GM21367 (cell line): ENCODE measurements around the gene APOL3.
"Not testable (repeated sequence)": the region's sequence is repeated elsewhere in the genome, so short reads cannot be mapped to it uniquely, and the experiment has no call there.

ENCODE experiments used
- ATAC-seq: cut with Tn5 transposase; IDR thresholded peaks from one replicate; pipeline ENCODE4 v1.9.1; 2021; ENCODE audit not compliant: unreplicated experiment

APOL3 gene

DNA sequence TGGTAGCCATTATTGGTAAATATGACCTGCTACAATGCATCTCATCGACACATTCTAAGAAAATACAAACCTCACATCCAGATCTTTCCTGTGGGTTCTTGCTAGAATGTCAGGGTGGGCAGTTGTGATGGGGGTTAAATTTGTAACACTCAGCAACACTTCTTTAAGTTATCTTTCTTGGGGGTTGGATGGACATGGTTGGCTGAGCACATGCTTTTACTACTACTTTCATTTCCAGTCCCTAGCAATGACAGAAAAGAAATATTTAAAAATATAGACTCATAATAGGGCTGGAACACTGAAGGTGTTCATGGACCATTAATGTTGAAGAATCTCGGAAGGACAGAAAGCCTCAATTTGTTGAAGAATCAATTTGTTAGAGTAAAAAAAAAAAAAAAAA lies 57.6 kb downstream of the APOL3 start:
- no peak for ATAC-seq

DNA sequence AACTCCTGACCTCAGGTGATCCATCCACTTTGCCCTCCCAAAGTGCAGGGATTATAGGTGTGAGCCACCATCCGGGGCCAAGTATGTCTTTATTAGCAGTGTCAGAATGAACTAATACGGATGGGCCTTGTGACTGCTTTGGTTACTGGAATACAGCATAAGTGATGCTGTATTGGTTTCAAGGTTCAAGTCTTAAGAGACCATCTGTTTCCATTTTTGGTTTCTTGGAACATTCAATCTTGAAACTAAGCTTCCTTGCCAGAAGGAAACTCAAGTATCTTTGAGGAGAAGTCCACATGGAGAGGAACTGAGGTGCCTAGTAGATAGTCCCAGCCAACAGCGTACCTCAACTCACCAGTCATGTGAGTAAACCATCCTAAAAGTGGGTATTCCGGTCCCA lies 58.8 kb downstream of the APOL3 start:
- ATAC-seq = no peak

DNA sequence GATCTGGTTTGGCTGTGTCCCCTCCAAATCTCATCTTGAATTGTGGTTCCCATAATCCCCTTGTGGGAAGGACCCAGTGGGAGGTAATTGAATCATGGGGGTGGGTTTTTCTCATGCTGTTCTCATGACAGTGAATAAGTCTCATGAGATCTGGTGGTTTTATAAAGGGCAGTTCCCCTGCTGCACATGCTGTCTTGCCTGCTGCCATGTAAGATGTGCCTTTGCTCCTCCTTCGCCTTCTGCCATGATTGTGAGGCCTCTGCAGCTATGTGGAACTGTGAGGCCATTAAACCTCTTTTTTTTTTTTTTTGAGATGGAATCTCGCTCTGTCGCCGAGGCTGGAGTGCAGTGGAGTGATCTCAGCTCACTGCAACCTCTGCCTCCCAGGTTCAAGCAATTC lies 59.6 kb downstream of the APOL3 start:
- ATAC-seq = not testable (repeated sequence)

DNA sequence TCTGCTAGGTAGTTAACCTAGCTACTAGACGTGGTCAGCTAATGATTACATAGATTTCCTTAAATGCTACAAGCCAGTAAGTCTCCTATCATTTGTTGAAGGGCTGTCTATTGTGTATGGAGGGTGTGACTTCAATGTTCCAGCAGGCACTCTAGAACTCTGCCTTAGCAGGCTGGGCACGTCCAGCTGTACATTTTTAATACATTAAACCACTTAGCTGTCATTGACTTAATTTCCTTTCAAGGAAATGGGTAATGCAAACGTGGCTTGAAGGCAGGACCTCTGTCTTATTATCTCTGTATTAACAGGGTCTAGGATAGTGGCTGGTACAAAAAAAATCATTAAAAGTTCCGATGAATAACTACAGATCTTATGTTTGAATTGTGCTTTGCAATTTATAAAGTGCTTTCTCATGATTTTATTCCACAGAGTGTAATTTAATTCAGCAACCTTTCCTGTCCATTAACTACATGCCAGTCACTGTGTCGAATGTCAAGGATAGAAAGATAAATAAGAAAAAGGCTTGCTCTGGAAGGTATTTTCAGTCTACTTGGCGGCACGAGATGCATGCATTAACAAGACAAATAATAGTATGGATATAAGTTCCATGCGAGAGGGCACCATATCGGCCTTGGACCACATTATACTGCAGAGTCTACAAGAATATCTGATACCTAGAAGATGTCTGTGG lies 60.3 kb downstream of the APOL3 start:
- ATAC-seq = no peak

DNA sequence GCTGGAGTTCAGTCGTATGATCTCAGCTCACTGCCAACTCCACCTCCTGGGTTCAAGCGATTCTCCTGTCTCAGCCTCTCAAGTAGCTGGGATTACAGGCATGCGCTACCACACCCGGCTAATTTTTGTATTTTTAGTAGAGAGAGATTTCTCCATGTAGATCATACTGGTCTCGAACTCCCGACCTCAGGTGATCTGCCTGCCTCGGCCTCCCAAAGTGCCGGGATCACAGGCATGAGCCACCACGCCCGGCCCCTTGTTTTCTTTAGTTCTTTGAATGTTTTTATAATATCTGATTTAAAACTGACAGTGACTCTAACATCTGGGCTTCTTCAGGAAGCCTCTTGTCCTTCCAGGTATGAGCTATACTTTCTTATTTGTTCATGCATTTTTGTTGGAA lies 61.0 kb downstream of the APOL3 start:
- ATAC-seq = not testable (repeated sequence)

DNA sequence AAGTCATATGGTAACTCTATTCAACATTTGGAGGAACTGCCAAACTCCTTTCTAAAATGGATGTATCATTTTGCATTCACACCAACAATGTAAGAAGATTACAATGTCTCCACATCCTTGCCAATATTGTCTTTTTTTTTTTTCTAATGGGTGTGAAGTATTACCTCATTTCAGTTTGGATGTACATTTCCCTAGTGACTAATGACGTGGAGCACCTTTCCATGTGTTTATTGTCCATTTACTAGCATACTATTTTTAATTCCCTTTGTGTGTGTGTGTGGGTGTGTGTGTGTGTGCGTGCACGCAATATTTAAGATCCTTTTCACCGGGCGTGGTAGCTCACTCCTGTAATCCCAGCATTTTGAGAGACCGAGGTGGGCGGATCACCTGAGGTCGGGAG lies 62.7 kb downstream of the APOL3 start:
- ATAC-seq = no peak

DNA sequence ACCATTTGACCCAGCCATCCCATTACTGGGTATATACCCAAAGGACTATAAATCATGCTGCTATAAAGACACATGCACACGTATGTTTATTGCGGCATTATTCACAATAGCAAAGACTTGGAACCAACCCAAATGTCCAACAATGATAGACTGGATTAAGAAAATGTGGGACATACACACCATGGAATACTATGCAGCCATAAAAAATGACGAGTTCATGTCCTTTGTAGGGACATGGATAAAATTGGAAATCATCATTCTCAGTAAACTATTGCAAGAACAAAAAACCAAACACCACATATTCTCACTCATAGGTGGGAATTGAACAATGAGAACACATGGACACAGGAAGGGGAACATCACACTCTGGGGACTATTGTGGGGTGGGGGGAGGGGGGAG lies 69.8 kb downstream of the APOL3 start:
- ATAC-seq = not testable (repeated sequence)
